ENCODE data around the gene CASQ2.

DNA sequence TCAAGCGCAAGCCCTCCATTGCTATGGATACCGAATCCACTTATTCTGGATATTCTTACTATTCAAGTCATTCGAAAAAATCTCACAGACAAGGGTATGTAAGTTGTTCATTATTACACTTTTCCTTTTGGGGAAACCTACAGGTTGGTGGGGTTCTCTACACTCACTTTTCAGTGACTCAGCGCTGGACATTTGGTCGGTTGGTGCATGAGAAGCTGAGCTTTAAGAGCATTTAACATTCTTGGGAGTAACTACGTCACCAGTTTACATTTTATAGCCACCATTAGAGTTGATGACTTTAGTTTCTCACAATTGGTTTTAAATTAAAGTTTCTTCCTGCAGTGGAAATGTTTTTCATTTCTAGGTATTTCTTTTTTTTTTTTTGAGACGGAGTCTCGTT lies 117.1 kb downstream of the CASQ2 start:
- TF ChIP-seq POLR2A (IDR thresholded peaks at IDR 0.05): no peak
- TF ChIP-seq, protein P1, sequence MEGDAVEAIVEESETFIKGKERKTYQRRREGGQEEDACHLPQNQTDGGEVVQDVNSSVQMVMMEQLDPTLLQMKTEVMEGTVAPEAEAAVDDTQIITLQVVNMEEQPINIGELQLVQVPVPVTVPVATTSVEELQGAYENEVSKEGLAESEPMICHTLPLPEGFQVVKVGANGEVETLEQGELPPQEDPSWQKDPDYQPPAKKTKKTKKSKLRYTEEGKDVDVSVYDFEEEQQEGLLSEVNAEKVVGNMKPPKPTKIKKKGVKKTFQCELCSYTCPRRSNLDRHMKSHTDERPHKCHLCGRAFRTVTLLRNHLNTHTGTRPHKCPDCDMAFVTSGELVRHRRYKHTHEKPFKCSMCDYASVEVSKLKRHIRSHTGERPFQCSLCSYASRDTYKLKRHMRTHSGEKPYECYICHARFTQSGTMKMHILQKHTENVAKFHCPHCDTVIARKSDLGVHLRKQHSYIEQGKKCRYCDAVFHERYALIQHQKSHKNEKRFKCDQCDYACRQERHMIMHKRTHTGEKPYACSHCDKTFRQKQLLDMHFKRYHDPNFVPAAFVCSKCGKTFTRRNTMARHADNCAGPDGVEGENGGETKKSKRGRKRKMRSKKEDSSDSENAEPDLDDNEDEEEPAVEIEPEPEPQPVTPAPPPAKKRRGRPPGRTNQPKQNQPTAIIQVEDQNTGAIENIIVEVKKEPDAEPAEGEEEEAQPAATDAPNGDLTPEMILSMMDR (IDR thresholded peaks at IDR 0.05): no peak

Measured in testis (tissue), 2 donors.